GM23338 (cell line): Measurements from ENCODE around the gene PLD1. TPM values are rescaled to one million over a fixed set of nuclear protein-coding genes. Genes with fewer than 3 reads are reported as not detected.

Experiments used
- ATAC-seq: fragments of 200-7000 bp; cut with Tn5 transposase; 3 replicates; pipeline ENCODE4 v1.9.1; 2020
- DNase-seq: peaks from one replicate; pipeline ENCODE4 v3.0.0-alpha.2; 2015; ENCODE audit warnings: low spot score
- H2AFZ ChIP-seq: fragments of 200-600 bp; sonication (generic); 2 replicates; pipeline ENCODE4 v1.8.0; 2016; ENCODE audit warnings: antibody characterized with exemption, mild to moderate bottlenecking, moderate library complexity
- H3F3A ChIP-seq: fragments of 200-600 bp; sonication (generic); replicated peaks from 2 replicates; pipeline ENCODE4 v1.8.0; 2017; ENCODE audit warnings: antibody characterized with exemption, mixed run types, low read depth
- H3K27ac ChIP-seq: fragments of 200-600 bp; sonication (generic); 2 replicates; pipeline ENCODE4 v1.6.1; 2016; ENCODE audit warnings: low read depth
- H3K27me3 ChIP-seq: fragments of 200-600 bp; sonication (generic); 2 replicates; pipeline ENCODE4 v1.8.0; 2016; ENCODE audit warnings: mild to moderate bottlenecking, mixed run types, moderate library complexity; ENCODE audit not compliant: insufficient read depth
- H3K36me3 ChIP-seq: fragments of 200-600 bp; sonication (generic); 2 replicates; pipeline ENCODE4 v1.8.0; 2016; ENCODE audit warnings: mild to moderate bottlenecking; ENCODE audit not compliant: insufficient read depth
- H3K4me1 ChIP-seq: fragments of 200-600 bp; sonication (generic); 2 replicates; pipeline ENCODE4 v1.8.0; 2016; ENCODE audit warnings: mild to moderate bottlenecking, moderate library complexity; ENCODE audit not compliant: insufficient read depth
- H3K4me2 ChIP-seq: fragments of 200-600 bp; sonication (generic); 2 replicates; pipeline ENCODE4 v1.7.1; 2017; ENCODE audit warnings: mixed run types
- H3K4me3 ChIP-seq: fragments of 200-600 bp; sonication (generic); 2 replicates; pipeline ENCODE4 v1.6.1; 2016; ENCODE audit warnings: mixed run types
- H3K79me2 ChIP-seq: fragments of 200-600 bp; sonication (generic); replicated peaks from 2 replicates; pipeline ENCODE4 v1.8.0; 2017; ENCODE audit warnings: mild to moderate bottlenecking; ENCODE audit not compliant: insufficient read depth
- H3K9me2 ChIP-seq: fragments of 200-600 bp; sonication (generic); 2 replicates; pipeline ENCODE4 v1.8.0; 2017; ENCODE audit not compliant: insufficient read depth
- H4K20me1 ChIP-seq: fragments of 200-600 bp; sonication (generic); replicated peaks from 2 replicates; pipeline ENCODE4 v1.8.0; 2017; ENCODE audit warnings: mild to moderate bottlenecking; ENCODE audit not compliant: insufficient read depth
- H3K27ac Mint-ChIP-seq: 2 replicates; pipeline ENCODE4 v1.8.0; 2020; ENCODE audit warnings: inconsistent platforms, mild to moderate bottlenecking, moderate library complexity, mixed read lengths
- H3K27me3 Mint-ChIP-seq: 3 replicates; pipeline ENCODE4 v1.8.0; 2022; ENCODE audit warnings: low read depth, mild to moderate bottlenecking, moderate library complexity, mixed read lengths, inconsistent platforms; ENCODE audit not compliant: insufficient read depth, poor library complexity
- H3K36me3 Mint-ChIP-seq: 3 replicates; pipeline ENCODE4 v1.8.0; 2021; ENCODE audit warnings: low read depth, mild to moderate bottlenecking, inconsistent platforms, moderate library complexity, mixed read lengths
- H3K4me1 Mint-ChIP-seq: 3 replicates; pipeline ENCODE4 v1.8.0; 2020; ENCODE audit warnings: mild to moderate bottlenecking, inconsistent platforms, mixed read lengths
- H3K4me3 Mint-ChIP-seq: 3 replicates; pipeline ENCODE4 v1.8.0; 2021; ENCODE audit warnings: moderate library complexity, mild to moderate bottlenecking, inconsistent platforms, mixed read lengths
- H3K9me3 Mint-ChIP-seq: 3 replicates; pipeline ENCODE4 v1.8.0; 2020; ENCODE audit warnings: moderate library complexity, mild to moderate bottlenecking, inconsistent platforms, mixed read lengths
- CREB1 ChIP-seq: fragments of 250-450 bp; sonication (Bioruptor Pico); IDR thresholded peaks from 2 replicates; pipeline ENCODE4 v1.5.0; 2020; ENCODE audit warnings: low read depth, mild to moderate bottlenecking, moderate library complexity
- CTCF ChIP-seq, 2 experiments: fragments of 200-600 bp in 1 of 2; sonication (generic) in 1 of 2; conservative IDR thresholded peaks; 2 replicates each; pipeline versions ENCODE4 v1.5.1 to v1.6.1; 2016 to 2017; ENCODE audit warnings: antibody characterized with exemption in 2 of 2, low read depth in 2 of 2, mild to moderate bottlenecking in 2 of 2, moderate library complexity in 1 of 2
- EZH2phosphoT487 ChIP-seq: fragments of 200-600 bp; sonication (generic); IDR thresholded peaks from one replicate; pipeline ENCODE4 v1.8.1; 2018; ENCODE audit warnings: antibody characterized with exemption; ENCODE audit not compliant: unreplicated experiment
- REST ChIP-seq: IDR thresholded peaks from one replicate; pipeline ENCODE4 v1.6.1; 2018; ENCODE audit warnings: antibody characterized with exemption; ENCODE audit not compliant: unreplicated experiment
- ZNF114 ChIP-seq: fragments of 250-450 bp; sonication (Bioruptor Pico); IDR thresholded peaks from 2 replicates; pipeline ENCODE4 v1.5.0; 2020; ENCODE audit warnings: mild to moderate bottlenecking, moderate library complexity
- ZNF331 ChIP-seq: fragments of 250-450 bp; sonication (Bioruptor Pico); IDR thresholded peaks from 2 replicates; pipeline ENCODE4 v1.5.0; 2020; ENCODE audit warnings: low read depth, mild to moderate bottlenecking, moderate library complexity
- ZNF462 ChIP-seq: fragments of 250-450 bp; sonication (Bioruptor Pico); IDR thresholded peaks from 2 replicates; pipeline ENCODE4 v1.5.0; 2020; ENCODE audit warnings: mild to moderate bottlenecking, moderate library complexity
- polyA plus RNA-seq: library from polyadenylated mRNA; unstranded; fragments of >200 nt; fragmentation: Nextera tagmentation; extraction: Ambion mirVana; gene quantifications from 2 replicates; pipeline ENCODE4 v1.2.1, GENCODE V29; 2016
- total RNA-seq: library from RNA; depleted of rRNA; stranded (reverse); fragments of >200 nt; shearing (Covaris generic); gene quantifications from 2 replicates; pipeline ENCODE4 v1.2.3, GENCODE V29; 2014

Gene PLD1
- total and polyA plus RNA-seq, 2 experiments from 2014 or later = 1.4 to 2.2 TPM

GRCh38 chr3:171660188-171660587 is 150.1 kb downstream of the PLD1 start:
- H3K4me3 Mint-ChIP-seq = no peak overlapping the region
- Histone ChIP-seq H3K4me2 (no peak overlapping the region), H3K27ac (no peak overlapping the region), H2AFZ (no peak overlapping the region), H3F3A (no peaks in the 10 kb centered on the region), H3K79me2 (no peaks in the 10 kb centered on the region), H4K20me1 (no peaks in the 10 kb centered on the region), H3K36me3 (no peaks in the 10 kb centered on the region), H3K27me3 (no peaks in the 10 kb centered on the region), H3K9me2 (no peaks in the 10 kb centered on the region), H3K4me3 (no peak overlapping the region), H3K4me1 (0 out of 2 replicates have a peak, but pooled peaks cover 3% of the 10 kb centered on the region)
- no peaks in the 10 kb centered on the region for H3K9me3 Mint-ChIP-seq
- H3K36me3 Mint-ChIP-seq = no peaks in the 10 kb centered on the region
- no peak overlapping the region for H3K27ac Mint-ChIP-seq
- peaks cover 2% of the 10 kb centered on the region for H3K27me3 Mint-ChIP-seq
- ATAC-seq = no peak
- no peaks in the 10 kb centered on the region for H3K4me1 Mint-ChIP-seq
- DNase-seq = no peak
- TF ChIP-seq REST (no peak), CREB1 (no peak)

GRCh38 chr3:171658841-171659240 is 151.4 kb downstream of the PLD1 start:
- DNase-seq (no peak), ATAC-seq (no peak)
- H3K9me3 Mint-ChIP-seq = no peaks in the 10 kb centered on the region
- H3K4me1 Mint-ChIP-seq = no peaks in the 10 kb centered on the region
- no peaks in the 10 kb centered on the region for H3K79me2 ChIP-seq
- no peaks in the 10 kb centered on the region for H3K27me3 ChIP-seq
- H4K20me1 ChIP-seq = no peaks in the 10 kb centered on the region
- 0 out of 2 replicates have a peak, but pooled peaks cover 3% of the 10 kb centered on the region for H3K4me1 ChIP-seq
- no peak overlapping the region for H3K27ac Mint-ChIP-seq
- H3K4me2 ChIP-seq = no peak overlapping the region
- H3K36me3 Mint-ChIP-seq = no peaks in the 10 kb centered on the region
- H3K27me3 Mint-ChIP-seq = peaks cover 2% of the 10 kb centered on the region
- no peak overlapping the region for H2AFZ ChIP-seq
- H3F3A ChIP-seq = no peaks in the 10 kb centered on the region
- H3K4me3 ChIP-seq = no peak overlapping the region
- no peak overlapping the region for H3K27ac ChIP-seq
- no peak overlapping the region for H3K4me3 Mint-ChIP-seq
- H3K36me3 ChIP-seq = no peaks in the 10 kb centered on the region
- no peaks in the 10 kb centered on the region for H3K9me2 ChIP-seq
- TF ChIP-seq EZH2phosphoT487 = no peak
- TF ChIP-seq ZNF331 (CRISPR knock-in tag) = no peak
- no peak for TF ChIP-seq ZNF114
- no peak for TF ChIP-seq CTCF (conservative IDR thresholded peaks at IDR 0.05; ENCODE audit: low read depth in 2 of 2)
- no peak for TF ChIP-seq CREB1
- TF ChIP-seq ZNF462 (CRISPR knock-in tag) = no peak
